Fibroblast of mammary gland (primary cell): Measurements from ENCODE around the gene NDRG3.

Experiments
- DNase-seq: peaks from one replicate; pipeline ENCODE4 v3.0.0-alpha.2; 2010; ENCODE audit warnings: low read depth
- H3K4me3 ChIP-seq: 2 replicates; pipeline ENCODE4 v1.5.1; 2011; ENCODE audit warnings: low read depth, mild to moderate bottlenecking, low read length, moderate library complexity; ENCODE audit not compliant: control insufficient read depth
- TF ChIP-seq, protein P1 (sequence below): conservative IDR thresholded peaks from 2 replicates; pipeline ENCODE4 v1.5.1; 2011; ENCODE audit warnings: low read depth, low read length, inconsistent platforms; ENCODE audit not compliant: control insufficient read depth, insufficient read depth

Gene NDRG3

DNA sequence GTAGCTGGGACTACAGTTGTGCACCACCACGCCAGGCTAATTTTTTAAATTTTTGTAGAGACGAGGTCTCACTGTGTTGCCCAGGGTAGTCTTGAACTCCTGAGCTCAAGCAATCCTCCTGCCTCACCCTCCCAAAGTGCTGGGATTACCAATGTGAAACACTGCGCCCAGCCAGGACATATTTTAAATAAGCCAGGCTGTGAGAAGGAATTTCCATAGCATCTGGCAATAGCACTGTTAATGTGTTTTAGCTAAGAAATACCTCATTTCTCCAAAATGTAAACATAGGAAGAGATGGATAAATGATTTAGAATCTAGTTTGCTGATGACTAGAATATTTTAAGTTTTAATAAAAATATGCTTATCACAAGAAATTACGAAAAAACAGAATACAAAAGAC lies 72.9 kb downstream of the NDRG3 start:
- DNase-seq, result no peak
- TF ChIP-seq, protein P1, sequence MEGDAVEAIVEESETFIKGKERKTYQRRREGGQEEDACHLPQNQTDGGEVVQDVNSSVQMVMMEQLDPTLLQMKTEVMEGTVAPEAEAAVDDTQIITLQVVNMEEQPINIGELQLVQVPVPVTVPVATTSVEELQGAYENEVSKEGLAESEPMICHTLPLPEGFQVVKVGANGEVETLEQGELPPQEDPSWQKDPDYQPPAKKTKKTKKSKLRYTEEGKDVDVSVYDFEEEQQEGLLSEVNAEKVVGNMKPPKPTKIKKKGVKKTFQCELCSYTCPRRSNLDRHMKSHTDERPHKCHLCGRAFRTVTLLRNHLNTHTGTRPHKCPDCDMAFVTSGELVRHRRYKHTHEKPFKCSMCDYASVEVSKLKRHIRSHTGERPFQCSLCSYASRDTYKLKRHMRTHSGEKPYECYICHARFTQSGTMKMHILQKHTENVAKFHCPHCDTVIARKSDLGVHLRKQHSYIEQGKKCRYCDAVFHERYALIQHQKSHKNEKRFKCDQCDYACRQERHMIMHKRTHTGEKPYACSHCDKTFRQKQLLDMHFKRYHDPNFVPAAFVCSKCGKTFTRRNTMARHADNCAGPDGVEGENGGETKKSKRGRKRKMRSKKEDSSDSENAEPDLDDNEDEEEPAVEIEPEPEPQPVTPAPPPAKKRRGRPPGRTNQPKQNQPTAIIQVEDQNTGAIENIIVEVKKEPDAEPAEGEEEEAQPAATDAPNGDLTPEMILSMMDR, result no peak
- H3K4me3 ChIP-seq, result no peak overlapping the region

DNA sequence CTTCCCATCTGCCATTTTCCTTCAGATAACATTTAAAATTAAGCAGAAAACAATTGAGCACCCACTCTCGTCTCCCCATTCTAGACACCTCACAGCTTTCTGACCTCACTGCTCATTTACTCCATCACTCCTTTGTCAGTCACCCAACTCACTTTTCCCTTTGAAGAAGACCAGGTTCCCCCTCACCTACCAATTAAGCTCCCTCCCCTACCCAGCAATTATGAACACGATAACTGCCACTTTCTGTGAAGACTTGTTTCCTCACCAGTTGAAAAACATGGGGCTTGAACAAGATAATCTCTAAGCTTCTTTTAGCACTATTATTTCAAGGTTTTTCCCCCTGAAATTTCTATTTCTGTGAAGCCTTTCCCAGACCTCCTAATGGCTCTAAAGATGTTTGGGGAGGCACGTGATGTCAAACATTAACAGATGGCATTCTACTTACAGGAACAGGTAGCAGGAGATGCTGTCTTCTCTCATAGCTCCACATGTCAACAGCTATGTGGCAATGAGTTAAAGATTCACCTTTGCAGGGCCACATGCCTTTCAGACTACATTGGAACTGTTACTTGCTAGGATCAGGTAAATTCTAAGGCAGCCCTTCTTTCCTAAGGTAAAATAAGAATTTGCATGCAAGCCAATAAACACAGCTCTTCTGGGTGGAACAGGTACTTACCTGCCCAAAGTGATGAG lies 75.1 kb downstream of the NDRG3 start:
- TF ChIP-seq, protein P1, result no peak

DNA sequence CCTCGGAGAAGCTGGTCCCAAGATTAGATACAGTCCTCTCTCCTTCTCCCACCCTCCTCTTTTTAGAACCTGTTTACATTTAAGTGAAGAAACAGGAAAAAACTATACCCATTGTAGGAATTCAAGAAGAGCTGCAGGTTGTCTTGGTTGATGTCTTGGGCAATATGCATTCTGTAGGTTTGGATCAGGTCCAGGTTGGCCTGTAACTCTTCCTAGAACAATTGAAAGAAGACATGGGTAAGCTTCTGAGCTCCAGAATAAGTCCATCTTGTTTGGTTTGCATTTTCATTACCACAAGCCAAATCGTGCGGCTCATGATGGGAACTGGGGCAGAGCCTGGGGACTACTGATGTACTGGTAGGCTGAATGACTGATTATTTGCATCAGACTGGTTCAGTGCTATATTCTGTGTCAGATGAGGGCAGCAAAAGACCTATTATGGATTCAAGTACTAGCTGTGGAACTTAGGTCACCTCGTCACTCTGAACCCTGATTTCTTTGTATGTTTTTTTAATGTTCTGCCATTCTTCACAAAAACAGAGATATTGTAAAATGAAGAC lies 79.6 kb downstream of the NDRG3 start:
- H3K4me3 ChIP-seq, result no peak overlapping the region
- TF ChIP-seq, protein P1, result no peak
- peak; percentile 20 for DNase-seq

More for the DNA sequence above, 75.1 kb downstream of the NDRG3 start:
- no peak for DNase-seq
- no peak overlapping the region for H3K4me3 ChIP-seq

GRCh38 chr20:36663031-36663430 lies 82.9 kb downstream of the NDRG3 start:
- H3K4me3 ChIP-seq, result no peak overlapping the region
- TF ChIP-seq, protein P1, result no peak
- DNase-seq, result no peak

GRCh38 chr20:36658300-36658699 lies 87.6 kb downstream of the NDRG3 start:
- TF ChIP-seq, protein P1, result no peak
- no peak for DNase-seq
- no peak overlapping the region for H3K4me3 ChIP-seq

DNA sequence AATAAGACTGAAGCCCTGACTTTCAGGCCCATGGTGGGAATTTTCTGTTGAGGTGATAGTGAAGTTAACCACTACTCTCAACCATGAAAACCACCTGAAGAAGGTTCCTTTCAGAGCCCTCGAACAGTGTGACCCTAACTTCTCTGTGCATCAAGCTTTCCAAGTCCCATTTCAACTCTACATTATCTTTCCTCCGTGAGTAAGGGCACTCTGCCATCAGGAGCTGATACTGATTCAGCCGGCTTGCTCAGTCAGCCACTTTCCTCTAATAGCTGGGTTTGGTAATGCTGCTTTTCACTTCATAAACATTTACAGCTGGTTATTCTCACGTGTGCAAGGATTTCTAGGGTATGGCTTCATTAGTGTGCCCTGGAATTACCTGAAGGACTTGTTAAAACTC lies 89.2 kb downstream of the NDRG3 start:
- no peak for DNase-seq
- no peak overlapping the region for H3K4me3 ChIP-seq
- TF ChIP-seq, protein P1, result no peak

GRCh38 chr20:36655004-36655403 lies 90.9 kb downstream of the NDRG3 start:
- no peak overlapping the region for H3K4me3 ChIP-seq
- DNase-seq, result no peak
- TF ChIP-seq, protein P1, result no peak
